HCT116 (cell line): ENCODE results near the gene DRGX. TPM values are rescaled to one million over a fixed set of nuclear protein-coding genes. Genes with fewer than 3 reads are reported as not detected.

Experiments used
- ATAC-seq: fragments of 200-7000 bp; cut with Tn5 transposase; 2 replicates; pipeline ENCODE4 v1.9.1; 2020; ENCODE audit warnings: mild to moderate bottlenecking, moderate library complexity
- BruUV-seq: library from RNA; stranded (reverse); fragments of 400-500 nt; replicated peaks from 2 replicates; lab custom pipeline; 2021; lab: Mats Ljungman, UMichigan
- CTCF ChIA-PET: fragments of 300-600 bp; sonication (Branson Sonifier 250); formaldehyde crosslinking; loops from one replicate; lab custom pipeline; 2021; ENCODE audit warnings: antibody characterized with exemption; lab: Charles Lee
- POLR2A ChIA-PET: fragments of 300-600, 350-600 bp; sonication (Branson Sonifier 250); formaldehyde crosslinking; loops from one replicate; lab custom pipeline; 2021; ENCODE audit warnings: antibody characterized with exemption; lab: Charles Lee
- RAD21 ChIA-PET, 2 experiments: fragments of 300-600 bp; sonication (Branson Sonifier 250); formaldehyde crosslinking; loops; one replicate each; lab custom pipeline; 2023; ENCODE audit warnings: low total read pairs in 2 of 2; ENCODE audit not compliant: uncharacterized antibody in 2 of 2, unreplicated experiment in 2 of 2, low non-redundant PET in 1 of 2; lab: Charles Lee
- DNase-seq: peaks from one replicate; pipeline ENCODE4 v3.0.0-alpha.2; 2010; ENCODE audit warnings: low read depth, low spot score
- H2AFZ ChIP-seq: fragments of 200-600 bp; shearing (Covaris generic), sonication (generic); 2 replicates; pipeline ENCODE4 v1.6.1; 2017; ENCODE audit warnings: low read depth, mixed run types, mixed read lengths, antibody characterized with exemption, low read length; ENCODE audit not compliant: poor library complexity, severe bottlenecking
- H3K27ac ChIP-seq: 2 replicates; pipeline ENCODE4 v1.5.1; 2012; ENCODE audit warnings: low read depth, low read length
- H3K27me3 ChIP-seq: fragments of 200-600 bp; sonication (generic); 2 replicates; pipeline ENCODE4 v1.6.1; 2016; ENCODE audit warnings: mixed run types, low read length, mixed read lengths; ENCODE audit not compliant: insufficient read depth
- H3K36me3 ChIP-seq, 2 experiments: fragments of 200-500 bp in 1 of 2; fragments of 200-600 bp in 1 of 2; sonication (Bioruptor generic) in 1 of 2; sonication (generic) in 1 of 2; 2 replicates each; pipeline versions ENCODE4 v1.5.1 to v1.6.1; 2014 to 2016; ENCODE audit warnings: low read length in 2 of 2, inconsistent platforms in 1 of 2, mixed read lengths in 1 of 2, mixed run types in 1 of 2; ENCODE audit not compliant: insufficient read depth in 2 of 2, control insufficient read depth in 1 of 2
- H3K4me1 ChIP-seq, 2 experiments: fragments of 200-600 bp in 1 of 2; sonication (generic) in 1 of 2; 2 replicates each; pipeline versions ENCODE4 v1.5.1 to v1.6.1; 2012 to 2017; ENCODE audit warnings: low read length in 2 of 2, inconsistent platforms in 1 of 2, mild to moderate bottlenecking in 1 of 2, mixed read lengths in 1 of 2, mixed run types in 1 of 2, moderate library complexity in 1 of 2; ENCODE audit not compliant: insufficient read depth in 2 of 2, control insufficient read depth in 1 of 2
- H3K4me2 ChIP-seq: fragments of 200-600 bp; sonication (generic); 2 replicates; pipeline ENCODE4 v1.6.1; 2017; ENCODE audit warnings: mixed run types, low read length, mixed read lengths
- H3K4me3 ChIP-seq, 2 experiments: fragments of 200-600 bp in 1 of 2; sonication (generic) in 1 of 2; replicated peaks in 1 of 2; 2 replicates each; pipeline ENCODE4 v1.5.1; 2011 to 2016; ENCODE audit warnings: low read length in 2 of 2, control low read depth in 1 of 2, low read depth in 1 of 2, mild to moderate bottlenecking in 1 of 2, mixed read lengths in 1 of 2, mixed run types in 1 of 2
- H3K79me2 ChIP-seq: fragments of 200-600 bp; sonication (generic); 2 replicates; pipeline ENCODE4 v1.6.1; 2017; ENCODE audit warnings: mild to moderate bottlenecking, mixed run types, low read length, moderate library complexity, mixed read lengths; ENCODE audit not compliant: insufficient read depth
- H3K9ac ChIP-seq: fragments of 200-600 bp; sonication (generic); 2 replicates; pipeline ENCODE4 v1.6.1; 2016; ENCODE audit warnings: low read length, mixed read lengths
- H3K9me2 ChIP-seq: fragments of 200-600 bp; sonication (generic), shearing (Covaris generic); 2 replicates; pipeline ENCODE4 v1.6.1; 2017; ENCODE audit warnings: mixed run types, mild to moderate bottlenecking, moderate library complexity; ENCODE audit not compliant: insufficient read depth
- H3K9me3 ChIP-seq, 2 experiments: fragments of 200-500 bp in 1 of 2; fragments of 200-600 bp in 1 of 2; sonication (Bioruptor generic) in 1 of 2; sonication (generic) in 1 of 2; 2 replicates each; pipeline ENCODE4 v1.6.1; 2014 to 2017; ENCODE audit warnings: low read length in 2 of 2, mixed read lengths in 2 of 2, inconsistent platforms in 1 of 2, low read depth in 1 of 2, mild to moderate bottlenecking in 1 of 2, mixed run types in 1 of 2, moderate library complexity in 1 of 2; ENCODE audit not compliant: control insufficient read depth in 1 of 2, insufficient read depth in 1 of 2
- H4K20me1 ChIP-seq: fragments of 200-600 bp; sonication (generic), shearing (Covaris generic); 2 replicates; pipeline ENCODE4 v1.6.1; 2017; ENCODE audit warnings: mixed run types, mild to moderate bottlenecking, moderate library complexity; ENCODE audit not compliant: insufficient read depth
- CEBPB ChIP-seq: IDR thresholded peaks from 2 replicates; pipeline ENCODE4 v1.6.1; 2012; ENCODE audit warnings: low read depth
- EGR1 ChIP-seq: IDR thresholded peaks from 2 replicates; pipeline ENCODE4 v1.6.1; 2012; ENCODE audit warnings: low read depth
- ELF1 ChIP-seq: IDR thresholded peaks from 2 replicates; pipeline ENCODE4 v1.6.1; 2012; ENCODE audit warnings: low read depth, borderline replicate concordance
- EZH2 ChIP-seq: fragments of 200-600 bp; sonication (generic); IDR thresholded peaks from 2 replicates; pipeline ENCODE4 v1.6.1; 2017; ENCODE audit warnings: antibody characterized with exemption, mixed run types
- EZH2phosphoT487 ChIP-seq: fragments of 200-600 bp; IDR thresholded peaks from 2 replicates; pipeline ENCODE4 v1.6.1; 2018; ENCODE audit warnings: antibody characterized with exemption, borderline replicate concordance
- FOSL1 ChIP-seq: IDR thresholded peaks from 2 replicates; pipeline ENCODE4 v1.6.1; 2012; ENCODE audit warnings: low read depth
- JUND ChIP-seq: IDR thresholded peaks from 2 replicates; pipeline ENCODE4 v1.6.1; 2012
- SP1 ChIP-seq: IDR thresholded peaks from 2 replicates; pipeline ENCODE4 v1.6.1; 2012; ENCODE audit warnings: low read depth
- YY1 ChIP-seq: IDR thresholded peaks from 2 replicates; pipeline ENCODE4 v1.6.1; 2011; ENCODE audit warnings: low read length, low read depth, moderate library complexity, mild to moderate bottlenecking; ENCODE audit not compliant: insufficient replicate concordance; ENCODE audit errors: extremely low read depth
- ZBTB33 ChIP-seq: IDR thresholded peaks from 2 replicates; pipeline ENCODE4 v1.6.1; 2011; ENCODE audit warnings: mild to moderate bottlenecking, low read length, moderate library complexity; ENCODE audit not compliant: insufficient replicate concordance; ENCODE audit errors: extremely low read depth
- ZFX ChIP-seq: fragments of 450-650 bp; IDR thresholded peaks from 2 replicates; pipeline ENCODE4 v1.6.1; 2017
- ZNF274 ChIP-seq: fragments of 200-500 bp; sonication (Bioruptor generic); IDR thresholded peaks from 2 replicates; pipeline ENCODE4 v1.6.1; 2014; ENCODE audit warnings: mild to moderate bottlenecking, low read depth, low read length, inconsistent platforms
- intact Hi-C: fragments of 100-400 bp; cut with micrococcal nuclease; formaldehyde crosslinking; loops from 2 replicates; pipeline ENCODE4 v1.10.0; 2022
- total RNA-seq: library from RNA; stranded (reverse); gene quantifications from one replicate; pipeline ENCODE4 v1.2.1, GENCODE V29; 2021; ENCODE audit not compliant: unreplicated experiment

Gene DRGX
- total RNA-seq, 1 experiment from 2014 or later: not detected

- ATAC-seq (no peak), DNase-seq (no peak)
- ChIA-PET RAD21 (no interaction called here), POLR2A (no interaction called here), CTCF (interaction anchor here (1.2 kb wide), 1 partner anchor 81 kb away, joined by 4 read pairs; no protein-coding TSS in a partner anchor)
- Histone ChIP-seq H3K4me3 (no peak overlapping the region), H3K4me2 (no peak overlapping the region), H3K27me3 (peaks cover 28% of the 10 kb centered on the region), H3K9ac (no peak overlapping the region), H4K20me1 (no peaks in the 10 kb centered on the region), H3K27ac (no peak overlapping the region), H3K79me2 (no peaks in the 10 kb centered on the region), H3K9me3 (no peaks in the 10 kb centered on the region), H3K4me1 (no peaks in the 10 kb centered on the region), H3K36me3 (no peaks in the 10 kb centered on the region), H2AFZ (no peak overlapping the region), H3K9me2 (no peaks in the 10 kb centered on the region)
- no TSS peak for BruUV-seq
- TF ChIP-seq FOSL1 (no peak), ELF1 (no peak), EZH2phosphoT487 (no peak), ZFX (no peak), CEBPB (no peak), JUND (no peak), SP1 (no peak), YY1 (no peak), EZH2 (no peak), ZNF274 (no peak), ZBTB33 (no peak), EGR1 (no peak)
- intact Hi-C loops: no loop called here
These were observed 68.7 kb downstream of the DRGX start for GRCh38 chr10:49327036-49327813.
